Gastroesophageal sphincter (tissue), 3 donors: ENCODE results near the gene AK6.

ENCODE experiments used
- EP300 ChIP-seq: sonication (generic); formaldehyde crosslinking; IDR thresholded peaks from one replicate; pipeline ENCODE4 v1.6.1; 2017; ENCODE audit warnings: antibody characterized with exemption, mild to moderate bottlenecking
- POLR2A ChIP-seq, 2 donors: fragments of 450-650 bp; IDR thresholded peaks; one replicate each; pipeline ENCODE4 v1.6.1; 2017; ENCODE audit warnings: antibody characterized with exemption in 2 of 2, mild to moderate bottlenecking in 2 of 2, moderate library complexity in 1 of 2
- TF ChIP-seq, protein P1 (sequence below), 4 experiments: fragments of 200-600 bp in 2 of 4; fragments of 450-650 bp in 2 of 4; sonication (generic) in 1 of 4; IDR thresholded peaks; one replicate each; pipeline ENCODE4 v1.5.1; 2017 to 2019; ENCODE audit warnings: antibody characterized with exemption in 4 of 4, mild to moderate bottlenecking in 2 of 4, moderate library complexity in 2 of 4

DNA sequence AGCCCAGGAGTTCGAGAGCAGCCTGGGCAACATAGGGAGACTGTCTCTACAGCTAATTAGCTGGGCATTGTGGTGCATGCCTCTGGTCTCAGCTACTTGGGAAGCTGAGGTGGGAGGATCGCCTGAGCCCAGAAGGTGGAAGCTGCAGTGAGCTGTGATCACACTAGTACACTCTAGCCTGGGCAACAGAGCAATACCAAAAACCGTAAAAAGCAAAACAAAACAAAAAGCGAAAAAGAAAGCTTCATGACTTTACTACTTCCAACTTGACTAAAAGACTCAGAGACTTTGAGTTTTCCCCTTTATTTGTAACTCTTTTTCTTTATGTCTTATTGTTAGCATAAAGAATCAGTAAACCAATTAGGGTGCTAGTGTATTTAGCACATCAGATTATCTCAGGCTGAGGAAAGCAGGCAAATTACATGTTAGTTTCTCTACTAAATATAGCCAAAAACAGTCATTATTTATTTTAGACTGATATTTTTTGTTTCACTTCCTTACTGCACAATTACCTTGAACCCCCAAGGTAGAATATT, 5.7 kb upstream of the AK6 start:
- TF ChIP-seq, protein P1, sequence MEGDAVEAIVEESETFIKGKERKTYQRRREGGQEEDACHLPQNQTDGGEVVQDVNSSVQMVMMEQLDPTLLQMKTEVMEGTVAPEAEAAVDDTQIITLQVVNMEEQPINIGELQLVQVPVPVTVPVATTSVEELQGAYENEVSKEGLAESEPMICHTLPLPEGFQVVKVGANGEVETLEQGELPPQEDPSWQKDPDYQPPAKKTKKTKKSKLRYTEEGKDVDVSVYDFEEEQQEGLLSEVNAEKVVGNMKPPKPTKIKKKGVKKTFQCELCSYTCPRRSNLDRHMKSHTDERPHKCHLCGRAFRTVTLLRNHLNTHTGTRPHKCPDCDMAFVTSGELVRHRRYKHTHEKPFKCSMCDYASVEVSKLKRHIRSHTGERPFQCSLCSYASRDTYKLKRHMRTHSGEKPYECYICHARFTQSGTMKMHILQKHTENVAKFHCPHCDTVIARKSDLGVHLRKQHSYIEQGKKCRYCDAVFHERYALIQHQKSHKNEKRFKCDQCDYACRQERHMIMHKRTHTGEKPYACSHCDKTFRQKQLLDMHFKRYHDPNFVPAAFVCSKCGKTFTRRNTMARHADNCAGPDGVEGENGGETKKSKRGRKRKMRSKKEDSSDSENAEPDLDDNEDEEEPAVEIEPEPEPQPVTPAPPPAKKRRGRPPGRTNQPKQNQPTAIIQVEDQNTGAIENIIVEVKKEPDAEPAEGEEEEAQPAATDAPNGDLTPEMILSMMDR (IDR thresholded peaks at IDR 0.05) = no peak
- TF ChIP-seq POLR2A (IDR thresholded peaks at IDR 0.05) (no peak), EP300 (no peak)
